Colon (tissue), 2 donors: ENCODE data around the gene WDR43.

Experiments
- FAIRE-seq: peaks from 2 replicates; lab custom pipeline; 2012; peaks lifted over from hg19 to GRCh38; lab: Jason Lieb, UNC
- donor health status: control.
- donor health status: control.

Gene WDR43

GRCh38 chr2:28908172-28908571 lies 13.7 kb downstream of the WDR43 start:
- no peak for FAIRE-seq

- FAIRE-seq = no peak
These were observed 15.3 kb downstream of the WDR43 start for GRCh38 chr2:28909655-28910353.

- no peak for FAIRE-seq
These were observed 21.5 kb downstream of the WDR43 start for GRCh38 chr2:28915939-28916338.

- no peak for FAIRE-seq
These were observed 32.4 kb downstream of the WDR43 start for GRCh38 chr2:28926847-28927246.

GRCh38 chr2:28927469-28927868 lies 33.0 kb downstream of the WDR43 start:
- FAIRE-seq = no peak

- no peak for FAIRE-seq
These were observed 33.4 kb downstream of the WDR43 start for GRCh38 chr2:28927878-28928277.

GRCh38 chr2:28929581-28929980 lies 35.1 kb downstream of the WDR43 start:
- no peak for FAIRE-seq

GRCh38 chr2:28930205-28930604 lies 35.7 kb downstream of the WDR43 start:
- no peak for FAIRE-seq

- FAIRE-seq = no peak
These were observed 40.3 kb downstream of the WDR43 start for GRCh38 chr2:28934769-28935168.

- FAIRE-seq = no peak
These were observed 46.5 kb downstream of the WDR43 start for GRCh38 chr2:28941008-28941407.

GRCh38 chr2:28944535-28945248 lies 50.2 kb downstream of the WDR43 start:
- FAIRE-seq = no peak

- FAIRE-seq = no peak
These were observed 53.7 kb downstream of the WDR43 start for GRCh38 chr2:28948160-28948559.

- FAIRE-seq = no peak
These were observed 54.7 kb downstream of the WDR43 start for GRCh38 chr2:28949190-28949589.

GRCh38 chr2:28949617-28950305 lies 55.3 kb downstream of the WDR43 start:
- FAIRE-seq = no peak

- no peak for FAIRE-seq
These were observed 56.6 kb downstream of the WDR43 start for GRCh38 chr2:28950941-28951630.

- FAIRE-seq = no peak
These were observed 57.7 kb downstream of the WDR43 start for GRCh38 chr2:28951910-28952835.

- no peak for FAIRE-seq
These were observed 58.4 kb downstream of the WDR43 start for GRCh38 chr2:28952836-28953211.

GRCh38 chr2:28955467-28955866 lies 61.0 kb downstream of the WDR43 start:
- FAIRE-seq = no peak

- FAIRE-seq = no peak
These were observed 62.0 kb downstream of the WDR43 start for GRCh38 chr2:28956415-28956826.

GRCh38 chr2:28956890-28957289 lies 62.4 kb downstream of the WDR43 start:
- no peak for FAIRE-seq

- no peak for FAIRE-seq
These were observed 64.2 kb downstream of the WDR43 start for GRCh38 chr2:28958689-28959088.

- no peak for FAIRE-seq
These were observed 65.9 kb downstream of the WDR43 start for GRCh38 chr2:28960401-28960800.
